Body of pancreas (tissue), 4 donors: ENCODE measurements around the gene FGF8.

Experiments
- CTCF ChIP-seq, 7 experiments: fragments of 450-650 bp in 4 of 7; fragments of 200-600 bp in 3 of 7; sonication (generic) in 3 of 7; IDR thresholded peaks; one replicate each; pipeline ENCODE4 v1.5.1; 2016 to 2019; ENCODE audit warnings: antibody characterized with exemption in 7 of 7
- POLR2A ChIP-seq, 3 donors: fragments of 450-650 bp; IDR thresholded peaks; one replicate each; pipeline ENCODE4 v1.6.1; 2016; ENCODE audit warnings: antibody characterized with exemption in 3 of 3, mild to moderate bottlenecking in 2 of 3

GRCh38 chr10:101778151-101778780, 2.4 kb upstream of the FGF8 start:
- no peak for TF ChIP-seq CTCF (IDR thresholded peaks at IDR 0.05)
- TF ChIP-seq POLR2A (IDR thresholded peaks at IDR 0.05) = no peak
